NCI-H526 treated with DMSO at 0.1 percent for 48 hours (cell line): Measurements from ENCODE around the gene UNC45A.
"Not testable (repeated sequence)": the region's sequence is repeated elsewhere in the genome, so short reads cannot be mapped to it uniquely, and the experiment has no call there.

Experiments
- DNase-seq: peaks from one replicate; lab custom pipeline; 2025; lab: John Stamatoyannopoulos, UW

Gene UNC45A

GRCh38 chr15:90903733-90904536 lies 31.1 kb upstream of the UNC45A start:
- peak; percentile 79 for DNase-seq

GRCh38 chr15:90904746-90905145 lies 30.3 kb upstream of the UNC45A start:
- DNase-seq: no peak

- DNase-seq: no peak
Observed at GRCh38 chr15:90905306-90906180, 29.5 kb upstream of the UNC45A start.

GRCh38 chr15:90906181-90906849 lies 28.8 kb upstream of the UNC45A start:
- DNase-seq: no peak

- DNase-seq: no peak
Observed at GRCh38 chr15:90907051-90907660, 27.9 kb upstream of the UNC45A start.

DNA sequence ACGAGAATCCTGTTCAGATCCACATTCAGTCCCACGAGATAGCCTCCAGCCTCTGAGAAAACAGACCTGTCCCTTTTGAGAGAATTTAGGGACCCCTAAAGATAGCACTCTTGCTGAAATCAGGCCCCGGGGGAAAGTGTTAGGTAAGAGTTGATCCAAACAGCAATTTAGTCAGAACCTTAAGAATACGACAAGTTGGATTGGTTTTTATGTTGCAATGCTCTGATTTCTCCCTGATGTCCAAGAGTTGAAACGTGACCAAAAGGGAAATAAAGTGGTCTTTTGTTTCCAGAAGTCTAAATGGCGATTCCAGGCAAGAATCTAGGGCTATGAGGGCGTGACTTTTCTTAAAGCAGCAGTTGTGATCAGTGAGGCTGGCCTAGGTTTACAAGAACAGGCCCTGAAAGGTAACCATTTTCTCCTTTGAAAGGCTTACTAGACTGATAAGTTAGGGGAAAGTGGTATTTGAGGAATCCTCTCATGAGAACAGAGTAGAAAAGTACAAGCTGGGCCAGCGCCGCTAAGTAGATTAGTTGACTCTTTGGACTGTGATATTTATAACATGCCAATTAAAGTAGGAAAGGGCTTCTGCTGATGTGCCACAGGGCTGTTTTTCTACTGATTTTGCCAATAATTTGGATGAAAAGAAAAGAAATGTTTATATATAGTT lies 27.1 kb upstream of the UNC45A start:
- no peak for DNase-seq

GRCh38 chr15:90909449-90909848 lies 25.6 kb upstream of the UNC45A start:
- not testable (repeated sequence) for DNase-seq

DNA sequence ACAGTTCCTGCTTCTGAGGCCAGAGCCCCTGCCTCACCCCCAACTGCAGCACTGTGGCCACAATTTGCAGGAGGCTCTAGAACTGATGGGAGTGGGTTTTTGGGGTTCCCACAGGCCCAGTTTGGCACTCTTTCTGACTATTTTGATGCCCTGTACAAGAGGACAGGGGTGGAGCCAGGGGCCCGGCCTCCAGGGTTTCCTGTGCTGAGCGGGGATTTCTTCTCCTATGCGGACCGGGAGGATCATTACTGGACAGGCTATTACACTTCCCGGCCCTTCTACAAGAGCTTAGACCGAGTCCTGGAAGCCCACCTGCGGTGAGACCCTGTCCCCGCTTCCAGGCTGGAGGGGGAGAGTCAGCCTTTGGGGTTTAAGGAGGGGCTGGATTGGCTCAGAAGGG lies 25.1 kb upstream of the UNC45A start:
- no peak for DNase-seq

- DNase-seq: no peak
Observed at GRCh38 chr15:90910441-90911301, 24.4 kb upstream of the UNC45A start.

- DNase-seq: no peak
Observed at GRCh38 chr15:90911302-90911623, 23.8 kb upstream of the UNC45A start.

DNA sequence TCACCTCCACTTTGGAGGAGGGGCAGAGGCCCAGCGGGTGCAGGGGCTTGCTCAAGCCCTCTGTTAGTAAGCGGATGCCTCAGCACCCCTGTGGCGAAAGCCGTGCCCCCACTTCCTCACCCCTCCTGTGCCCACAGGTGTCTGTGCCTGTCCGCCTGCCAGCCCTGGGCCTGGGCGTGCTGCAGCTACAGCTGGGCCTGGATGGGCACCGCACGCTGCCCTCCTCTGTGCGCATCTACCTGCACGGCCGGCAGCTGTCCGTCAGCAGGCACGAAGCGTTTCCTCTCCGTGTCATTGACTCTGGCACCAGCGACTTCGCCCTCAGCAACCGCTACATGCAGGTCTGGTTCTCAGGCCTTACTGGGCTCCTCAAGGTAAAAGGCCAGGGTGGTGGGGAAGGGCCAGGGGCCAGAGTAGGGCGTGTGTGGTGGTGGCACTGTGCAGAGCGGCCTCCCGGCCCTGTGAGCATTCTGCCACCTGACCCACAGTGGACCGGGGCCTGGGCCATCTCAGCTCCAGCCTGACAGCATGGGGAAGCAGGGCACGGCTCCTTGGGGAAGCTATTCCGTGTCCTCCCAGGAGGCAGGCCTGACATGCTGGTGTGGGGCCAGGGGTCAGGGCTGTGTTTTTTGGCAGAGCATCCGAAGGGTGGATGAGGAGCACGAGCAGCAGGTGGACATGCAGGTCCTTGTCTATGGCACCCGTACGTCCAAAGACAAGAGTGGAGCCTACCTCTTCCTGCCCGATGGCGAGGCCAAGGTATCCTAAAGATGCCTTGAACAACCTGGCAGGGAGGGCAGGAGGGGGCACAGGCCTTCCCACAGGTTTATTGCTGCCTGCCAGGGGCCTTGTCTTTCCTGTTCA lies 22.9 kb upstream of the UNC45A start:
- no peak for DNase-seq

DNA sequence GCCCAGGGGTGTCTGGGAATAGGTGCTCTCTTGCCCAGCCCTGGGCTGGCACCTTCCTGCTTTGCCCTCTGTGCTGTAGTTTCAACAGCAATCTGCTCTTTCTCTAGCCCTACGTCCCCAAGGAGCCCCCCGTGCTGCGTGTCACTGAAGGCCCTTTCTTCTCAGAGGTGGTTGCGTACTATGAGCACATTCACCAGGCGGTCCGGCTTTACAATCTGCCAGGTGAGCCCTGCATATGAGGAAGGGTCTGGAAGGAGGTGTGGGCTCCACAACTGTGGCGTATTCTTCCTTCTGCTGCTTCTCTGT lies 22.4 kb upstream of the UNC45A start:
- DNase-seq: no peak

DNA sequence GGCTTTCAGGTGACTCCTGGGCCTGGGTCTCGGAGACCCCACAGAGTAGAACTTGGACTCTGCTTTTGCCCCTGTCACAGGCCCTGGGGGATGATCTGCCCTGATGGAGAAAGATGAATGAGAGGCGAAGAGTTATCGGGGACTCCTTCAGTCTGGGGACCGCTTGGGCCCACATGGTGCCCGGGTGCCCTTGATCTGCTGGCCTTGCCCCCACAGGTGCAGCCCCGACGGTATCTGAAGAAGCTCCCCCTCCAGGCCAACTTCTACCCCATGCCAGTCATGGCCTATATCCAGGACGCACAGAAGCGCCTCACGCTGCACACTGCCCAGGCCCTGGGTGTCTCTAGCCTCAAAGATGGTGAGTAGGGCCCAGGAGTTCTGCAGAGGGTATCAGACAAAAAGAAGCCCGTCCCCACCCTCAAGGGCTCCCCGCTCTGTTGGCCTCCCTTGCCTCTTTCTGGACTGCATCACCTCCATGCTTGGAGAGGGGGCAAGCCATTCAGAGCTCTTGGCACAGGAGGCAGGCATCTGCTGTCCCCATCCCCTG lies 21.6 kb upstream of the UNC45A start:
- DNase-seq: no peak

DNA sequence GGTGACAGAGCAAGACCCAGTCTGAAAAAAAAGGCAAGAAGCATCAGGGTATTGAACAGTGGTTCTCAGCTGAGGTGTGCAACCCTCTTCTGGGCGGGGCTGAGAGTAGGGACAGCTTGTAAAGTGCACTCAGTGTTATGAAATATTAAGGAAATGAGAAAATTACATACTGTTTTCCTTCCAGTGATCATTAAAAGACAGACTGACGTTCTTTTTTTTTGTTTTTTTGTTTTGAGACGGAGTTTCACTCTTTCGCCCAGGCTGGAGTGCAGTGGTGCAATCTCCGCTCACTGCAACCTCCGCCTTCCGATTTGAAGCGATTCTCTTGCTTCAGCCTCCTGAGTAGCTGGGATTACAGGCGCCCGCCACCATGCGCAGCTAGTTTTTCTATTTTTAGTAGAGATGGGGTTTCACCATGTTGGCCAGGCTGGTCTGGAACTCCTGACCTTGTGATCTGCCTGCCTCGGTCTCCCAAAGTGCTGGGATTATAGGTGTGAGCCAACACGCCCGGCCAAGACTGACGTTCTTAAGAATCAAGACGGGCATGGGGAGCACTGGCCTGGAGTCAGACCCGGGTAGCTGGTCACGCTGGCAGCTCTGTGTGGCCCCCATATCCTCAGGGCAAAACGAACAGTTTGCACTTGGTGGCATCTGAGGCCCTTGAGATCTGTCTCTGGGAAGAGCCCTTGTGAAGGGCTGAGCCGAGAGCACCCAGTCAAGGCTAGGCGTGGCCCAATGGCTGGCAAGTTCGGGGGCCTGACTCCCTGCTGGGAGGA lies 20.6 kb upstream of the UNC45A start:
- DNase-seq: no peak

DNA sequence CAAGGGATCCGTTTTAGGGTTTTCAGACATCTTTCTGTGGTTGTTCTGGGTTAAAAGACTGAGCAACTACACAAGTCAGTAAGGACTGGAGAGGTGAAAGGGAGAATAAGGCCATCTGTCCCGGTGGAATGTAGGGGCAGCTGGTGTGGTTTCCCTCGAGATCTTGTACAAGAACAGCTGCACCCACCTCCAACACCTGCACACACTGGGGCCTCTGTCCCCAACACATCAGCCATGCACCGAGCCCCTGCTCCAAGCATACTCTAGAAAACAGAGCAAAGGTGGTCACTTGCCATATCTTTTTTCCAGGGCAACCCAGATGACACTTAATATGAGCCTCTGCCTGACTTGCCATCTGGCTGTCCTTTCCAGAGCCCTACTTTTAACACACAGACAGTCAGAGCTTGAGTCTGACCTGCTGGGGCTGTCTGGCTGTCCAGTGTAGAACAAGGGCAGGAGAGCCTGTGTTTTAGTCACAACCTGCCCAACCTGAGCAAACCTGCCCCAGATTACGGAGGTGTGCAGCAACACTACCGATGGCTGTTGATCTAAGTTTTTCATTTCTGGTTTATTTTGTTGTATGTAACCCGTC lies 19.8 kb upstream of the UNC45A start:
- DNase-seq: no peak

- no peak for DNase-seq
Observed at GRCh38 chr15:90915808-90916440, 19.2 kb upstream of the UNC45A start.

DNA sequence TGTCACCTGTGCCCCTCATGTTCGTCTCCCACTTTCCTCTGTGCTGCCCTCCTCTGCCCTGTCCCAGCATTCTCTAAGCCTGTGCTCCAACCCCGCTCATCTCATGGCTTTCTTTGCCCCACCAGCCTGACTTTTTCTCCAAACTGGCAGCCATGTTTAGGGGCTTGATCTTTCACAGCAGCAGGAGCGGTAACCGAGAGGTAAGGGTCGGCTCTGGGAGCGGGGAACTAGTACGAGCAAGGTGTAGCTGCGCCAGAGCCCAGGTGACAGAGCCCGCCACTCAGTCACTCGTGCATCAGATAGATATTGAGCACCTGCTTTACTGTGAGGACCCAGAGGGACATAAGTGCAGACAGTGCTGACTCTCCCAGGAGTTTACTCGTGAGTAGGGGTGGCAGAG lies 18.6 kb upstream of the UNC45A start:
- DNase-seq: no peak

DNA sequence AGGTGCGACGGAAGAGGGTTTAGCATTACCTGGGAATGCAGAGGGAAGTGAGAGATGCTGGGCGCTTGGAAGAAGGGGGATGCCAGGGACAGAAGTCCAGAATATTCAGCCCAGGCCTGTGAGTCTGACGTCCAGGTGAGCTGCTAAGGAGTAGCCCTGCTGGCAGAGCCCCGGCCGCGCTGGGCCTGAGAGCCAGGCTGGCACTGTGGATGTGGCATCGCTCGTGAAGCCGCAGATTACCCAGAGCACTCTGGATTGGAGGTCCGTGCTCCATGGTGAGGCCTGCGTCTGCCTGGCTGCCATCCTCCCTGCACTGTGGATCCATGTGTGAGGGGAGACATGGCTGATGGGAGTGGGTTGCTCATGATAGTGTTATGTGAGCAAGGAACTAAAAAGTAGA lies 17.5 kb upstream of the UNC45A start:
- DNase-seq: no peak
